K562 (cell line): Measurements from ENCODE around the gene PSMA6.

Experiments used
- ELF1 ChIP-seq: fragments of 200-800 bp; sonication (Bioruptor generic); IDR thresholded peaks from 2 replicates; pipeline ENCODE4 v1.6.1; 2016; ENCODE audit warnings: missing genetic modification characterization, missing compliant biosample characterization
- ZNF263 ChIP-seq: sonication (generic); formaldehyde crosslinking; IDR thresholded peaks from 2 replicates; pipeline ENCODE4 v1.8.0; 2022; ENCODE audit warnings: mild to moderate bottlenecking, missing genetic modification reagents, borderline replicate concordance
- ZNF274 ChIP-seq: IDR thresholded peaks from 2 replicates; pipeline ENCODE4 v1.6.1; 2011; ENCODE audit warnings: low read depth, mild to moderate bottlenecking, low read length, moderate library complexity, borderline replicate concordance
- ZSCAN29 ChIP-seq: fragments of 450-650 bp; IDR thresholded peaks from 2 replicates; pipeline ENCODE4 v1.6.1; 2017
- TF ChIP-seq, protein P1 (sequence below): sonication (generic); formaldehyde crosslinking; IDR thresholded peaks from 2 replicates; pipeline ENCODE4 v1.8.1; 2023; ENCODE audit warnings: mild to moderate bottlenecking, missing genetic modification reagents

GRCh38 chr14:35243956-35244355, 48.2 kb upstream of the PSMA6 start:
- no peak for TF ChIP-seq ZNF274
- TF ChIP-seq, protein P1, sequence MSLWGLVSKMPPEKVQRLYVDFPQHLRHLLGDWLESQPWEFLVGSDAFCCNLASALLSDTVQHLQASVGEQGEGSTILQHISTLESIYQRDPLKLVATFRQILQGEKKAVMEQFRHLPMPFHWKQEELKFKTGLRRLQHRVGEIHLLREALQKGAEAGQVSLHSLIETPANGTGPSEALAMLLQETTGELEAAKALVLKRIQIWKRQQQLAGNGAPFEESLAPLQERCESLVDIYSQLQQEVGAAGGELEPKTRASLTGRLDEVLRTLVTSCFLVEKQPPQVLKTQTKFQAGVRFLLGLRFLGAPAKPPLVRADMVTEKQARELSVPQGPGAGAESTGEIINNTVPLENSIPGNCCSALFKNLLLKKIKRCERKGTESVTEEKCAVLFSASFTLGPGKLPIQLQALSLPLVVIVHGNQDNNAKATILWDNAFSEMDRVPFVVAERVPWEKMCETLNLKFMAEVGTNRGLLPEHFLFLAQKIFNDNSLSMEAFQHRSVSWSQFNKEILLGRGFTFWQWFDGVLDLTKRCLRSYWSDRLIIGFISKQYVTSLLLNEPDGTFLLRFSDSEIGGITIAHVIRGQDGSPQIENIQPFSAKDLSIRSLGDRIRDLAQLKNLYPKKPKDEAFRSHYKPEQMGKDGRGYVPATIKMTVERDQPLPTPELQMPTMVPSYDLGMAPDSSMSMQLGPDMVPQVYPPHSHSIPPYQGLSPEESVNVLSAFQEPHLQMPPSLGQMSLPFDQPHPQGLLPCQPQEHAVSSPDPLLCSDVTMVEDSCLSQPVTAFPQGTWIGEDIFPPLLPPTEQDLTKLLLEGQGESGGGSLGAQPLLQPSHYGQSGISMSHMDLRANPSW = no peak
- TF ChIP-seq ZSCAN29 = no peak
- no peak for TF ChIP-seq ELF1 (tag)
- TF ChIP-seq ZNF263 = no peak
